Measurements from ENCODE around the gene KIF18A.

DNA sequence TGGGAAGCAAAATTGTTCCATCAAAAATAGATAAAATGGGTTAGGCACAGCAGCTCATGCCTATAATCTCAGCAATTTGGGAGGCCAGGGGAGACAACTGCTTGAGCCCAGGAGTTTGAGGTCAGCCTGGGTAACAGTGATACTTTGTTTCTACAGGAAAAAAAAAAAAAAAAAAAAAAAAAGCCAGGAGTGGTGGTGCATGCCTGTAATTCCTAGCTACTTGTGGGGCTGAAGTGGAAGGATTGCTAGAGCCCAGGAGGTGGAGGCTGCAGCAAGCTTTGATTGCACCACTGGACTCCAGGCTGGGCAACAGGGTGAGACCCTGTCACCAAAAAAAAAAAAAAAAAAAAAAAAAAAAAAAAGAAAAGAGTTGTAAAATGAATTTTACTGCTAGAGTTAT is 49.6 kb downstream of the KIF18A start:
- TF ChIP-seq CTCF (IDR thresholded peaks at IDR 0.05): no peak
- TF ChIP-seq POLR2A (IDR thresholded peaks at IDR 0.05): no peak
- TF ChIP-seq POLR2AphosphoS5 (IDR thresholded peaks at IDR 0.05): no peak
- TF ChIP-seq EP300 (IDR thresholded peaks at IDR 0.05): no peak

All from sigmoid colon (tissue), 4 donors.